Measurements from ENCODE around the gene SMAD7.

GRCh38 chr18:48922801-48923730 lies 27.7 kb downstream of the SMAD7 start:
- TF ChIP-seq CTCF (conservative IDR thresholded peaks at IDR 0.05): no peak
- TF ChIP-seq ZFX (IDR thresholded peaks at IDR 0.05): no peak
